Choroid plexus epithelial cell (primary cell): ENCODE measurements around the gene BMP4.

ENCODE experiments used
- DNase-seq: peaks from one replicate; pipeline ENCODE4 v3.0.0-alpha.2; 2010; ENCODE audit warnings: low read depth
- H3K4me3 ChIP-seq: 2 replicates; pipeline ENCODE4 v1.5.1; 2011; ENCODE audit warnings: low read depth, mild to moderate bottlenecking, control low read depth, low read length, moderate library complexity
- TF ChIP-seq, protein P1 (sequence below): conservative IDR thresholded peaks from 2 replicates; pipeline ENCODE4 v1.5.1; 2011; ENCODE audit warnings: low read depth, mild to moderate bottlenecking, control low read depth, inconsistent platforms, low read length, moderate library complexity

Gene BMP4

GRCh38 chr14:53964249-53964648, 7.6 kb upstream of the BMP4 start:
- no peak overlapping the region for H3K4me3 ChIP-seq
- no peak for DNase-seq
- TF ChIP-seq, protein P1, sequence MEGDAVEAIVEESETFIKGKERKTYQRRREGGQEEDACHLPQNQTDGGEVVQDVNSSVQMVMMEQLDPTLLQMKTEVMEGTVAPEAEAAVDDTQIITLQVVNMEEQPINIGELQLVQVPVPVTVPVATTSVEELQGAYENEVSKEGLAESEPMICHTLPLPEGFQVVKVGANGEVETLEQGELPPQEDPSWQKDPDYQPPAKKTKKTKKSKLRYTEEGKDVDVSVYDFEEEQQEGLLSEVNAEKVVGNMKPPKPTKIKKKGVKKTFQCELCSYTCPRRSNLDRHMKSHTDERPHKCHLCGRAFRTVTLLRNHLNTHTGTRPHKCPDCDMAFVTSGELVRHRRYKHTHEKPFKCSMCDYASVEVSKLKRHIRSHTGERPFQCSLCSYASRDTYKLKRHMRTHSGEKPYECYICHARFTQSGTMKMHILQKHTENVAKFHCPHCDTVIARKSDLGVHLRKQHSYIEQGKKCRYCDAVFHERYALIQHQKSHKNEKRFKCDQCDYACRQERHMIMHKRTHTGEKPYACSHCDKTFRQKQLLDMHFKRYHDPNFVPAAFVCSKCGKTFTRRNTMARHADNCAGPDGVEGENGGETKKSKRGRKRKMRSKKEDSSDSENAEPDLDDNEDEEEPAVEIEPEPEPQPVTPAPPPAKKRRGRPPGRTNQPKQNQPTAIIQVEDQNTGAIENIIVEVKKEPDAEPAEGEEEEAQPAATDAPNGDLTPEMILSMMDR, result no peak

GRCh38 chr14:53963320-53964227, 6.9 kb upstream of the BMP4 start:
- no peak for DNase-seq
- TF ChIP-seq, protein P1, result peak; percentile 36
- no peak overlapping the region for H3K4me3 ChIP-seq

GRCh38 chr14:53962953-53963319, 6.3 kb upstream of the BMP4 start:
- TF ChIP-seq, protein P1, result no peak
- DNase-seq, result no peak
- H3K4me3 ChIP-seq, result no peak overlapping the region

GRCh38 chr14:53958628-53959027, 2.0 kb upstream of the BMP4 start:
- H3K4me3 ChIP-seq, result no peak overlapping the region
- DNase-seq, result no peak
- TF ChIP-seq, protein P1, result no peak

DNA sequence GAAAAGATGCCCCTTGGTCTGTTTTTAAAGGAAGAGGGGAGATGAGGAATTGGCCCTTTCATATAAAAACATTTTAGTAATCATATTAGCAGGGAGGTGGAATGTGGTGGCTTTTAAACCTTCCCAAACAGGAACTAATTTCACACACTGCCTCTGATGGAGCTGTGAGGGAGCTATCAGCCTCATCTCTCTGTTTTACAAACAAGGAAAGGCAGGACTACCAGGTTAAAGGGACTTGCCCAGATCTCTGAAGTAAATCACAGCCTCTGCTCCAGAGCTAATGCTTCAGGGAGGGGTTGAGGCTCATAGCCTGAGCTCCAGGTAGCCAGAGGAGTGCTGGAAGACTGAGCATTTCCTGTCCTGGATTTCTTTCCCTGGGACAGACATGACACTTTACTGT, 1.1 kb upstream of the BMP4 start:
- TF ChIP-seq, protein P1, result no peak
- no peak overlapping the region for H3K4me3 ChIP-seq
- DNase-seq, result no peak

DNA sequence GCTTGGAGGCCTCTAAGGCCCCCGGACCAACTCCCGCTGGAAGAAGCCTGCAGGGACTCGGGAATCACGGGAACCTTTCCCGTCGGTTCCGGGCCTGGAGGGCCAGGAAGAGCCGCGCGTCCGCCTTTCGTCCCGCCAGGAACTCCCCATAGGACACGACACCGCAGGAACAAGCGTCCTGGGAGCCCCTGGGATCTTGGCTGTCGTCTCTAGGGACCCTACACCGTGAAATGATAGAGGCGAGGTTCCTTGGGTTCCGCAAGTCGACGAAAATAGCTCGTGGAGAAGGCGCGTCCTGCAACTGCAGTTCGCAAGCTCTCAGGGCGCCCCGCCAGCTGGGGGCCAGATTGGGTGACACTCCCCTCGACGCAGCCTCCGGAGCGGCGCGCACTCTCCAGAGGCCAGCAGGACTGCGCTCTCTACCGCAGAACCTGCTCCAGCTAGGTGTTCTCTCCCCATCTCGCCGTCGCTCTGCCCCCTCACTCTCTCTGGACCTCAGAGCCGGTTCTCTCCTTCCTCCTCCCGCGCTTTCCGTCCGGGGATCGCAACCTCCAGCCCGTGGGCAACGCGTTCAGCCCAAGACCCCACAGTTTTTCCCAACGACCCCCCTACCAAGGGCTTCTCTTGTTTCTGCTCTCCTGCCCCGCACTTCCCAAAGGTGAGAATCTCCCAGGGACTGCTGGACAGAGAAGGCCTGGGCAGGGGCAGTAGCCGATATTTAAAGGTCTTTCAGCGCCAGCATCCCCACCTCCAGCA, 776 bp downstream of the BMP4 start:
- DNase-seq, result no peak
- TF ChIP-seq, protein P1, result no peak
- peak overlapping the region; percentile 32 for H3K4me3 ChIP-seq

DNA sequence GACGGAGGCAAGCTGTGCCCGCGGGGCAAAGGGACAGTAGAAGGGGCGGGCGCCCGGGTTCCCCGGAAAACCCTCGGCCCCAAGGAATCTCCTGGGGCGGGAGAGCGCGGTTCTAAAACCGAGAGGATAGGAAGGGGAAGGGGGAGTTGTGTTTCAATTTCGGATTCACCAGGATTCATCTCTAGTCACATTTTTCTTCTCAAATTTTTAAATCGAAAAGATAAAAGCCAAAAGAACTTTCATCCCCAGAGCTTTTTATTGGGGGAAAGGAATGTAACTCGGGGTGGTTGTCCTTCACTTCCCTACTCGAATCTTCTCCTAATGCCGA, 1.4 kb downstream of the BMP4 start:
- H3K4me3 ChIP-seq, result peak overlapping the region; percentile 11
- TF ChIP-seq, protein P1, result no peak
- no peak for DNase-seq
